SJCRH30 (cell line): ENCODE data around the gene TUBG2. TPM values are rescaled to one million over a fixed set of nuclear protein-coding genes. Genes with fewer than 3 reads are reported as not detected.
"Not testable (repeated sequence)": the region's sequence is repeated elsewhere in the genome, so short reads cannot be mapped to it uniquely, and the experiment has no call there.

Source experiments
- DNase-seq, 2 experiments: peaks; one replicate each; pipeline ENCODE4 v3.0.0-alpha.2; 2015 to 2020
- H3K27ac ChIP-seq: fragments of 250-450 bp; sonication (Bioruptor Pico); 2 replicates; pipeline ENCODE4 v1.5.1; 2020; ENCODE audit warnings: mild to moderate bottlenecking, moderate library complexity
- H3K27me3 ChIP-seq: fragments of 250-450 bp; sonication (Bioruptor Pico); 2 replicates; pipeline ENCODE4 v1.5.1; 2020; ENCODE audit warnings: mild to moderate bottlenecking, moderate library complexity
- H3K36me3 ChIP-seq: fragments of 250-450 bp; sonication (Bioruptor Pico); 2 replicates; pipeline ENCODE4 v1.5.1; 2020; ENCODE audit warnings: mild to moderate bottlenecking, moderate library complexity
- H3K4me1 ChIP-seq: fragments of 250-450 bp; sonication (Bioruptor Pico); 2 replicates; pipeline ENCODE4 v1.5.1; 2020; ENCODE audit warnings: mild to moderate bottlenecking, moderate library complexity
- H3K4me3 ChIP-seq: fragments of 250-450 bp; sonication (Bioruptor Pico); 2 replicates; pipeline ENCODE4 v1.5.1; 2020; ENCODE audit warnings: mild to moderate bottlenecking, moderate library complexity
- H3K9me3 ChIP-seq: fragments of 250-450 bp; sonication (Bioruptor Pico); replicated peaks from 2 replicates; pipeline ENCODE4 v1.5.1; 2020; ENCODE audit warnings: mild to moderate bottlenecking, moderate library complexity
- total RNA-seq: library from RNA; depleted of rRNA; stranded (reverse); fragments of >200 nt; shearing (Covaris generic); gene quantifications from 2 replicates; pipeline ENCODE4 v1.2.3, GENCODE V29; 2014; rRNA removed

TUBG2 gene
- total RNA-seq: 6.2 and 10.4 TPM in 2 replicates

DNA sequence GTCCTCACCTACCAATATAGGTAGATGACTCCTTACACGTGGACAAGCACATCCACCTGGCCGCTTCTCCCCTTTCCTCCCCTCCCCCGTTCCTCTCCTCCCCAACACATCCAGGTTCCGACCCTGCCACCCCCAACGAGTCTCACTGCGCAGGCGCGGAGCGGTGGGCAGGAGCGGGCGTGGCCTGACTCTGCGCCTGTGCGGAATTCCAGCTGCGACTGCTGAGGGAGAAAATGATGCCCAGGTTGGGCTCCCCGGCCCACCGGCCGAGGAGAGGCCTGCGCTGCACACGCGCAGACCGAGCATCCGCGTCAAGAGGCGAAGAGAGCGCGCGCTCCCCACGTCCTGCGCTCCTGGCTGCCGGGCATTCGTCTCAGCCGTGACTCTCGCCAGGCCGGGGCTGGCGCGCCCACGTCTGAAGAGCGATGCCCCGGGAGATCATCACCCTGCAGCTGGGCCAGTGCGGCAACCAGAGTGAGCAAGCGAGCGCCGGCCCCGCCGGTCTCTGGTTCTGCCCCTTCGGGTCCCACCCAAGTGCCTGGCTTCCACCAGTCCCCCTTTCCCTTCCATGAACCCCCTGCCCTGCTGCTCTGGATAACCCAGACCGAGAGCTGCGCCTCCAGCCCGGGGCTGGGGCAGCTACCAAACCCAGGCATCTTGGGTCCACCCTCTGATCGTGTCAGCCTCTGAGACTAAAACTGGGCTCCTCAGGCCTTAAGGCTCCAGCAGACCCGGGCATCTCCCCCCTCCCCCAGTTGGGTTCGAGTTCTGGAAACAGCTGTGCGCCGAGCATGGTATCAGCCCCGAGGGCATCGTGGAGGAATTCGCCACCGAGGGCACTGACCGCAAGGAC lies at the start of gene TUBG2:
Gene TUBG2 (plus strand): TSS at position 206 of the 853 bp plus-strand sequence. CDS start 220 bp downstream, at position 426.
- no peaks in the 10 kb centered on the region for H3K27me3 ChIP-seq
- peaks cover 8% of the 10 kb centered on the region for H3K9me3 ChIP-seq
- H3K4me3 ChIP-seq: peak within 1 kb of the TSS; percentile 63
- H3K27ac ChIP-seq: peak within 1 kb of the TSS; percentile 43
- H3K36me3 ChIP-seq: no peaks in the 10 kb centered on the region
- DNase-seq: peak; percentile 95 to 96
- H3K4me1 ChIP-seq: peaks cover 8% of the 10 kb centered on the region

DNA sequence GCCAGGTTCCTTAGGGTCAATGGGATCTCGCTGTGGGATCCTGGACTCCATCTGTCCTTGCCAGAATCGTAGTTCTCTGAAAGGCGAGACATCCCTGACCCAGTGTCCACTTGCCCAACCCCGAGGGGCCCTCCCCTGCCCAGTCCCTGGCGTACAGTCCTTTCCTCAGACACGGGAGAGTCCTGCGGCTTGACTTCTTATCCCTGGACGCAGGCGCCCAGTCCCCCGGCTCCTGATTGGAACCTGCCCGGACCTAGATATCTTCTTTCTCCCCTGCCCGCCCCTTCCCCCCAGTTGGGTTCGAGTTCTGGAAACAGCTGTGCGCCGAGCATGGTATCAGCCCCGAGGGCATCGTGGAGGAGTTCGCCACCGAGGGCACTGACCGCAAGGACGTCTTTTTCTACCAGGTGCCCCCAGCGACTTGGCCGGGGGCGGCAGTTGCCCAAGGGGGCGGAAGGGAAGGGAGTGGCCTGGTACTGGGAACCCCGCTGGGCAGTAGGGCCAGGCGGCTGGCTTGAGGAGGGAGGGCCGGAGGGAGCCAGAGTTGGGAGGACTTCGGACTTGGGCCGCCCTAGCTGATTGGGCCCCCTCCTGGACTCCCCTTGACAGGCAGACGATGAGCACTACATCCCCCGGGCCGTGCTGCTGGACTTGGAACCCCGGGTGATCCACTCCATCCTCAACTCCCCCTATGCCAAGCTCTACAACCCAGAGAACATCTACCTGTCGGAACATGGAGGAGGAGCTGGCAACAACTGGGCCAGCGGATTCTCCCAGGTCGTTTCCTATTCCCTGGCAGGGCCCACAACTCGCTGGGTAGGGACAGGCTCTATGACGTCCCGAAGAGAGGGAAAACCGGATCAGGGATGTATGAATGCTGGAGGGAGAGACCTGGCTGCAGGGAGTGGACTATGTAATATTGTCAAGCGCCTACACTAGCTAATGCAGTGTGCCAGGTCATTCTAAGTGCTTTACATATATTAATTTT lies 49.0 kb upstream of the TUBG2 start:
- peaks cover 19% of the 10 kb centered on the region for H3K36me3 ChIP-seq
- peak overlapping the region; percentile 75 for H3K27ac ChIP-seq
- H3K4me3 ChIP-seq: peak overlapping the region; percentile 77
- H3K9me3 ChIP-seq, H3K27me3 ChIP-seq, H3K4me1 ChIP-seq: not testable (repeated sequence)
- peak; percentile 79 to 81 for DNase-seq

DNA sequence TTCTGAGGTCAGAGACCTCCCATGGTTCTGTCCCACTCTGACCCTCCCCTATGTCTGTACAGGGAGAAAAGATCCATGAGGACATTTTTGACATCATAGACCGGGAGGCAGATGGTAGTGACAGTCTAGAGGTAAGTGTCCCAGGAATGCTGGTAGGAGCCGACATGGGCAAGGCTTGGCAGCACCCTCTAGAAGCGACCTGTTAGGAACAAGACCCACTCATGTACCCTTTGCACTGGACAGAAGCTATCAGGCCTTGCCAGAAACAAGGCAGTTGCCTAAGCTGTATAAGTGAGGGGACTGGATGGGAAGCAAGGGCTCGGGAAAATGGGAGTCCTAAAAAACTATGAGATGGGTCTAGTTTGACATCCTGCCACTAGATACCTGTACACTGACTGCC lies 47.1 kb upstream of the TUBG2 start:
- peaks cover 6% of the 10 kb centered on the region; the same call in 1 of the 2 replicates for H3K4me1 ChIP-seq
- H3K27ac ChIP-seq: no peak overlapping the region
- peaks cover 25% of the 10 kb centered on the region for H3K36me3 ChIP-seq
- H3K4me3 ChIP-seq: no peak overlapping the region
- H3K27me3 ChIP-seq: no peaks in the 10 kb centered on the region
- no peaks in the 10 kb centered on the region for H3K9me3 ChIP-seq
- no peak for DNase-seq

DNA sequence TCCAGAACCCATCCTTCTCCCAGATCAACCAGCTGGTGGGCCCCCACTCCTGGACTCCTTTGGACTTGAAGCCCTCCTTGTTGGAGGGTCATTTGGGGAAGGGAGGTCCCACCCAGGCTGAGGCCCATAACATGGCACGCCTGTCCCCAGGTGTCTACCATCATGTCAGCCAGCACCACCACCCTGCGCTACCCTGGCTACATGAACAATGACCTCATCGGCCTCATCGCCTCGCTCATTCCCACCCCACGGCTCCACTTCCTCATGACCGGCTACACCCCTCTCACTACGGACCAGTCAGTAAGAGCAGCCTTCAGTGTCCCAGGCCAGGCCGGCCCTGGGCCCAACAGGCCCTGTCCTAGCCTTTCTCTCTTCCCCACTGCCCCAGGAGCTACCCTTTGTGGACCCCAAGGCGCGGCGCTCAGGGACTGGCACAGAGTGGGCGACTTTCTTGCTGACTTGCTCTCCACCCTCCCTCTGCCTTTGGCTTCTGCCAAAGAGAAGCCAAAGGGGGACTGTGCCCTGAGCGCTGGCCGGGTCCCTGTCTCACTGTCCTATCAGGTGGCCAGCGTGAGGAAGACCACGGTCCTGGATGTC lies 45.3 kb upstream of the TUBG2 start:
- DNase-seq: no peak
- Histone ChIP-seq H3K4me3 (no peak overlapping the region), H3K27me3 (no peaks in the 10 kb centered on the region), H3K9me3 (no peaks in the 10 kb centered on the region), H3K4me1 (peaks cover 17% of the 10 kb centered on the region), H3K36me3 (peaks cover 25% of the 10 kb centered on the region), H3K27ac (no peak overlapping the region)

DNA sequence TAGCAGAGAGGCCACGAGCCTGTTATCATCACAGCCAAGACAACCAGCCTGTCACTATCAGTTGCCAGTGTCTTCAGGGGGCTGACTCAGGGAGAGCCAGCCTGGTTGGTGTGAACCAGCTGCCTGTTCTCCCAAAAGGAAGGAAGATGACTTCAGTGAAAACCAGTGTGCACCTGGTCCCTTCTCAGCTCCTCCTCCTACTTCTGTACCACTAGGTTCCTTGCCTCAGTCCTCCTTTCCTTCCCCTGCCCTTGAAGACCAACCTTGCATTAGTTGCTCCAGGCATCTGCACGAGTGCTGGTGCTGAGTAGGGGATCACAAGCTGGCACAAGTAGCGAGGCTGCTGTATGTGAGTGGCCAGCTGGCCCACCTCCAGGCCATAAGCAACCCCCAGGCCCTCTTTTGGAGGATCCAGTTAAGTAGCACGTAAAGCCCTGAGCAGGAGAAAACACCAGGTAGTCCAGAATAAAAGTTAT lies 41.1 kb upstream of the TUBG2 start:
- Histone ChIP-seq H3K27me3 (no peaks in the 10 kb centered on the region), H3K36me3 (peaks cover 14% of the 10 kb centered on the region), H3K9me3 (no peaks in the 10 kb centered on the region), H3K4me3 (no peak overlapping the region), H3K27ac (peak overlapping the region; percentile 43; the same call in 1 of the 2 replicates), H3K4me1 (peaks cover 16% of the 10 kb centered on the region)
- DNase-seq: peak; percentile 16 to 47

DNA sequence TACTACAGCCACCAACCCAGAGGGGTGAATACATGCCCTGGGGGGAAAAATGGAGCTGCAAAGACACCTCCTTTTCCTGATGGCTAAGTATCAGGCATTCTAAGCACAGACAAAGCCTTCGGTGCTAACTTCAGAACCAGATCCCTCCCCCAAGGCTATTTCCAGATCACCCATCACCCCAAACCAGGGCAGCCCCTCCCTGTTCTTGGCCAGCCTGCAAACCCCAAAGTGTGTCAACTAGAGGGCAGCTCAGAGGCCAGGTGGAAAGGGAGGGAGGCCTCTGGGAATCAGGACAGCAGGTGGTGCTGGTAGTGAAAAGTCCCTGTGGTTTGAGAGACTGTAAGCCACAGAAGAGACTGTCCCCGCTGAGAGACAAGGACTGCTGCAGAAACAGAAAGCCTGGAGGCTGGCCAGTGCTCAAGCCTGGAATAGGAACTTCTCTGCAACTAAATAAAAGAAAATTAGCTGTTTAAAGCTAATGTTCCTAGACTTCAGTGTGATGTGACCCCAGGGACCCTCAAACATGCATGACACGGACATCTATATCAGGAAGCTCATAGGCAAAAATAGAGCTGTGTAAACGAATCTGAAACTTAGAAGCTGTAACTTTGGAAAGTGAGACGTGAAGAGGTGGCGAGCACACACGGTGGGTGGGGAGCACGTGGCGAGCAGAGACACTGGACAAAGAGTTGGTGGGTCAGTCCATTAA lies 40.5 kb upstream of the TUBG2 start:
- no peaks in the 10 kb centered on the region for H3K27me3 ChIP-seq
- H3K4me3 ChIP-seq: no peak overlapping the region
- H3K36me3 ChIP-seq: peaks cover 13% of the 10 kb centered on the region
- no peaks in the 10 kb centered on the region for H3K9me3 ChIP-seq
- H3K27ac ChIP-seq: peak overlapping the region; percentile 43
- H3K4me1 ChIP-seq: peaks cover 16% of the 10 kb centered on the region
- DNase-seq: peak; percentile 87 to 95

DNA sequence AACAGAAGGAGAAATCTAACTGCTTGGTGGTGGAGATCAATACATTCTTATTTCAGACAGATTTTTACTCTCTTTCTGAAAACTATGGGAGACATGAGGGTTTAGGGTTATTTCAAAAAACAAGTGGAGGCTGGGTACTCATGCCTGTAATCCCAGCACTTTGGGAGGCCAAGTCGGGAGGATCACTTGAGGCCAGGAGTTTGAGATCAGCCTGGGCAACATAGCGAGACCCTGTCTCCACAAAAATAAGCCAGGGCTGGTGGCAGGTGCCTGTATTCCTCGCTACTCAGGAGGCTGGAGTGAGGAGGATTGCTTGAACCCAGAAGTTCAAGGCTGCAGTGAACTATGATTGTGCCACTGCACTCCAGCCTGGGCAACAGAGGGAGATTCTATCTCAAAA lies 37.1 kb upstream of the TUBG2 start:
- DNase-seq, H3K4me3 ChIP-seq, H3K36me3 ChIP-seq, H3K27ac ChIP-seq, H3K27me3 ChIP-seq, H3K9me3 ChIP-seq: not testable (repeated sequence)
- peaks cover 22% of the 10 kb centered on the region for H3K4me1 ChIP-seq

DNA sequence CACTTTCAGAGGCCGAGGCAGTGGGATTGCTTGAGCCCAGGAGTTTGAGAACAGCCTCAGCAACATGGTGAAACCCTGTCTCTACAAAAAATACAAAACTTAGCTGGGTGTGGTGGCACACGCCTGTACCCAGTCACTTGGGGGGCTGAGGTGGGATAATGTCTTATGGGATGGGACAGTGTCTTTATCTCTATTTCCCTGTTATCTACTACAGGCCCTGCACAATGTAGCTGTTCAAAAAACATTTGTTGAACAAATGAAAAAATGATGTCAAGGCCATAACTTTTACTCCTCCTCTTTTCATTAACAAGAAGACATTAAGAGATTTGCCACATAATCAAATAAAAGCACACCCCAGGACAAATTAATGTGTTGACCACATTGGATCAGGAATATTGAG lies 35.8 kb upstream of the TUBG2 start:
- DNase-seq: no peak
- Histone ChIP-seq H3K27me3 (no peaks in the 10 kb centered on the region), H3K4me1 (peaks cover 15% of the 10 kb centered on the region), H3K36me3 (no peaks in the 10 kb centered on the region), H3K4me3 (no peak overlapping the region), H3K9me3 (no peaks in the 10 kb centered on the region), H3K27ac (no peak overlapping the region)

DNA sequence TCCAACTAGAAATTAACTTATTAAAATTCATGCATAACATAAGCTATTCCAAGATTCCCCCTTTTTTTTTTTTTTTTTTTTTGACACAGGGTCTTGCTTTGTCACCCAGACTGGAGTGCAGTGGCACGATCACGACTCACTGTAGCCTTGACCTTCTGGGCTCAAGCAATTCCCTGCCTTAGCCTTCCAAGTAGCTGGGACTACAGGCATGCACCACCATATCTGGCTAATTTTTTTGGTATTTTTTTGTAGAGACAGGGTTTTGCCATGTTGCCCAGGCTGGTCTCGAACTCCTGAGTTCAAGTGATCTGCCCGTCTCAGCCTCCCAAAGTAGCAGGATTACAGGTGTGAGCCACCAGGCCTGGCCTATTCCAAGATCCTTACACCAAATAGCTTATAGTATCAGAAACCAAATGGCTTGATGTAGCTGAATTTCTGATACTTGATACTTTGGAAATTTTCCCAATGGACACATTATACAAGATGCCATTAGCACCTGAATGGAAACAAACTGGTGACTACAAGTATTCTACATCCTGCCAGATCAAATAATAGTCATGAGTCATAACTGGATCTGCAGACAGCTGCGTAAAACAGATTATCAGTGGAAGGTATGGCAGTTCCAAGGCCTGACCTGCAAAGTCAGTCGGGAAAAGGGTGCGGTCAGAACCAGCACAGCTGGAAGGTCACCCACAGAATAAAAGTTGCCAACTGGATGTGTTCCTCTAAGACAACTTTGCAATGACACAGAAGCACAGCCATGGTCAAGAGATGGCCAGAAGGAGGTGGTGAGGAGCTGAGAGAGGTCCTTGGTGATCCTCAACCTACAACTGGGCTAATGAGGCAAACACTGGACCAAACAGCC lies 35.1 kb upstream of the TUBG2 start:
- DNase-seq: peak; percentile 33 to 49
- H3K4me1 ChIP-seq: peaks cover 10% of the 10 kb centered on the region
- H3K36me3 ChIP-seq: no peaks in the 10 kb centered on the region
- no peaks in the 10 kb centered on the region for H3K9me3 ChIP-seq
- no peak overlapping the region for H3K4me3 ChIP-seq
- no peak overlapping the region for H3K27ac ChIP-seq
- H3K27me3 ChIP-seq: no peaks in the 10 kb centered on the region

DNA sequence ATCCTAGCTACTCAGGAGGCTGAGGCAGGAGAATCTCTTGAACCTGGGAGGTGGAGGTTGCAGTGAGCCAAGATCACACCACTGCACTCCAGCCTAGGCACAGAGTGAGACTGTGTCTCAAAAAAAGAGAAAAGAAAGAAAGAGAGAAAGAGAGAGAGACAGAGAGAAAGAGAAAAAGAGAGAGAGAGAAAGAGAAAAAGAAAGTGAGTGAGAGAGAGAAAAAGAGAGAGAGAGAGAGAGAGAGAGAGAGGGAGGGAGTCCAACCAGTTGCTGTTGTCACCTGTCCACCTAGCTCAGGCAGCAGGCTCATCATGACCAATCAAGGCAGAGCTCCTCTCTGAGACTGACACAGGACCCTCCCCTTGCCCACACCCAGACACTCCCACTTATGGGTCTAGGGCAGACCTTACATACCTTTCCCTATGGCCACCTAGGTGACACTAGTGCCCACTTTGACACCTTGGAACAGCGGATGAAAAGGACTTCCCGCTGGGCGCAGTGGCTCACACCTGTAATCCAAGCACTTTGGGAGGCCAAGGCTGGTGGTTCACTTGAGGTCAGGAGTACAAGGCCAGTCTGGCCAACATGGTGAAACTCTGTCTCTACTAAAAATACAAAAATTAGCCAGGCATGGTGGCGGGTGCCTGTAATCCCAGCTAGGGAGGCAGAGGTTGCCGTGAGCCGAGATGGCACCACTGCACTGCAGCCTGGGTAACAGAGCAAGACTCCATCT lies 31.9 kb upstream of the TUBG2 start:
- H3K27ac ChIP-seq, H3K36me3 ChIP-seq, H3K9me3 ChIP-seq, H3K4me1 ChIP-seq, H3K4me3 ChIP-seq, H3K27me3 ChIP-seq, DNase-seq: not testable (repeated sequence)

DNA sequence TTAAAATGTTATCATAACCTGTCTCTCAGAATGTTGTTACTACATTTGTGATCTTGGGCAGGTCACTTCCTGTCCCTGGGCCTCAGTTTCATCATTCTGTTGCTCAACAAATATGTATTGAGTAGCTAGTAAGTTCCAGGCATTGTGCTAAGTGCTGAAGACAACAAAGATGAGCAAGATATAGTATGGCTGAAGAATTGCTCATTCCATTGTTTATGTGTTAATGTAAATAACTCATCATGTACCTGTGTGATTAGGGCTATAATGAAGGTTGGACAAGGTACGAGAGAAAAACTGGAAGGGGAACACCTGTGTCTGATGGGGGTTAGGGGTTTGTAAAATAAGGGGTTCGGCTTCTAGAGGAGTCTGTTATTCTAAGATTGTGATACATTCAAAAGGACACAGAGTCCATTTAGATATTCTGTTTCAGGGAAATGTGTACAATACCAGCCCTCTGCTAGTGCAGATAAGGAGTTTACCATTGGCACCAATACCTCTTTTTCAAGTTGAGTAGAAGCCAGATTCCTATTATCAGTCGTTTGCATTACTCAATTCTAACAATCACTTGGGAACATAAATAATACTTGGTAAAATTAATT lies 29.6 kb upstream of the TUBG2 start:
- DNase-seq: no peak
- no peak overlapping the region for H3K27ac ChIP-seq
- no peaks in the 10 kb centered on the region for H3K4me1 ChIP-seq
- 0 out of 2 replicates have a peak, but pooled peaks cover 4% of the 10 kb centered on the region for H3K27me3 ChIP-seq
- H3K9me3 ChIP-seq: no peaks in the 10 kb centered on the region
- no peak overlapping the region for H3K4me3 ChIP-seq
- H3K36me3 ChIP-seq: no peaks in the 10 kb centered on the region

DNA sequence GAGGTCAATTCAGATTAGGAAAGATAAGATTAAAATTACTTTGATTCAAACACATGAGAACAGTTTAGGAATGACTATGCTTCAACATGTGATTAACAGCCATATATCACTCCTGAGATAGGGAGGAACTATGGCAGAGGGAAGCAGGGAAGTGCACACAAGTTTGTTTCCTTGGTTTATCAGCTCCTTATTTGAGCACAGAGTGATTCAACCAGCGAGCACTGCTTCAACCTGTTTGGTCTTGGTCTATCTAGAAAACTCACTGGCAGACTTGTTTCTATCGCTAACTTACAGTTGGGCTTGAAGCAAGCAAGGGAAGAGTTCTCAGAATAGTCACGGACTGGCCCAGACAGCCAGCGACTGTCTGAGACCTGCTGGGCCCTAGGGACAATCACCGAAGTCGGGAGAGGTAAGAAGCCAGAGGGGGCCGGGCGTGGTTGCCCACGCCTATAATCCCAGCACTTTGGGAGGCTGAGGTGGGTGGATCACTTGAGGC lies 26.1 kb upstream of the TUBG2 start:
- H3K27ac ChIP-seq: no peak overlapping the region
- H3K27me3 ChIP-seq: 0 out of 2 replicates have a peak, but pooled peaks cover 4% of the 10 kb centered on the region
- H3K9me3 ChIP-seq: no peaks in the 10 kb centered on the region
- no peak for DNase-seq
- H3K36me3 ChIP-seq: no peaks in the 10 kb centered on the region
- no peaks in the 10 kb centered on the region for H3K4me1 ChIP-seq
- H3K4me3 ChIP-seq: no peak overlapping the region
